HG02763 (cell line): ENCODE results near the gene COX20.

Experiments used
- ATAC-seq: cut with Tn5 transposase; IDR thresholded peaks from one replicate; pipeline ENCODE4 v1.9.1; 2021; ENCODE audit warnings: mild to moderate bottlenecking, moderate library complexity; ENCODE audit not compliant: unreplicated experiment

COX20 gene

GRCh38 chr1:244850896-244851295 is 15.4 kb downstream of the COX20 start:
- no peak for ATAC-seq

GRCh38 chr1:244851546-244852231 is 16.2 kb downstream of the COX20 start:
- ATAC-seq: no peak

GRCh38 chr1:244852694-244853093 is 17.2 kb downstream of the COX20 start:
- ATAC-seq: no peak

DNA sequence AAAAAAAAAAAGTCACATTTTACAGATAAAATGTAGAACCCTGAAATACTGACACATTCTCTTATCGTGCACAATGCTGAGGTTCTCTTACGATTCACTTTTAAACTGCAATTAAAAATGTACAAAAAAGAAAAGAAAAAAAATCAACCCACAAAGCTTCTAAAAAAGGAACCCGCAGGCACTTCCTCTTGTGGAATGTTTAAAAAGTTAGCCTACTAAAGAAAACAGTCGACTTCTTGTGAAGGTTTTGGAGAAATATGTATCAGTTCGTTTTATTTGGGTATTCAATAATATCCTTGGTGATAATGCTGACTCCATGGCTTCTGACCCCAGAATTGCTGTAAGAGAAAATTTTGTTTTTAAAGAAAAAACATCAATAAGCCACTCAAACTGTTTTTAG is 18.7 kb downstream of the COX20 start:
- ATAC-seq: no peak

DNA sequence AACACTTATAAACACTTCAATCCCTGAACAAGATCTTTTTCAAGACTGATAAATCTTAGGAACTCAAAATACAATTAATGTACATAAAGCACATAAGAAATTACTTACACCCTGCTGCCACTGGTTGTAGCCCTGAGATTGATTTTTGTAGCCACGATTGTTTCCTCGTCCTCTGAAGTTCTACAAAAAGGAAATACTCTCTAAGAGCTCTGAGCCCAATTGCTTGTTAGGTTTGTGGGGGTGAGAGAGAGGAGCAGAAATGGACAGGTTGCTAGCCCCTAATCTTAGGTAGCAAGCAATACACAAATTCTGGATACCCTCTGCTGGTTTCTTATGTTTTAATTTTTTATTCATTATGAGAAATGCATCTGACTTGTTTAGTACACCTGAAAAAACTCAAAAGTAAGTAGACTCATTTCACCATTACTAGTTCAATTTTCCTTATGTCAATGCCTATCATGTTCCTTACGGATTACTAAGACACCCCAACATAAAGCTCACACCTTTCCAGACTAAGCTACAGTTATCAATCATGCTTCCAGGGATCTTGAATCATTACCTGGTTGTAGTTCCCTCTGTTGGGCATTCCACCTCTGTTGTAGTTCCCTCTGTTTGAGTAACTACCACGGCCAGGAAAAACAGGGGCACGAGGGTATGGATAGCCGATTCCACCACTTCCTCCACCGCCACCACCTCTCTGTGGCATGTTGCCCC is 19.6 kb downstream of the COX20 start:
- ATAC-seq: no peak

DNA sequence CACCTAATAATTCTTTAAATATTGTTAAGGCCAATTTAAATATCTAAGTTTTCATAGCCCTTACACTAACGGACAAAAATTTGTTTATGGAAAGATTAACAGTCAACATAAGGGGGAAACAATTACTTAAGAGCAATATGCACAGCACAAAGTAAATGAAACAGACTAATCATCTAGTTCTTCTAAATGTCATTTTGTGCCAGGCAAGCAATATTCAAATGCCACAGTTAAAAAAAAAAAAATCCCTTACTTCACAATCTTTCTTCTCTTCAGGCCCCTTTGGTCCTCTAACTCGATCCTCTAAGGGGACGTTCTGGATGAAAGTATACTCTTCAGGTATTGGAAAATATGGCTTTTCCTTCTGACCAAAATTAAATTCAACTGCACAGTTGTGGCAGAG is 22.3 kb downstream of the COX20 start:
- no peak for ATAC-seq

DNA sequence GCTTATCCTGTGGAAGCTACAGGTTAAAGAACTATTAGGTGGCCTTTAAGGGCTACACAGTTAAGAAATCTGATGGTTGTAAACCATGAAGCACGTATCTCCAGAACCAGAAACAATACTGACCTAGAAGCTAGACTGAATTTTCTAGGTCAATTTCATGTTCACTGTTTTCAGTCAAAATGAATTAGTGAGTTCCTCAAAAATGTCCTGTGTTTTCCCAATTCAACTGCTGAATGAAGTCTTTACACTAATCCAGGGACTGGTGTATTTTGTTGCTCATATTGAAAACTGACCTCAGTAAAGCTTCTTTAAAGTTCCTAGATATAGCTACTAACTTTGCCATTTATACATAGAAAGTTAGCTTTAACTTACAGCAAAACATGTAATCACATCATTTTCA is 22.9 kb downstream of the COX20 start:
- ATAC-seq: no peak

- ATAC-seq: no peak
Observed at GRCh38 chr1:244860078-244860477, 24.6 kb downstream of the COX20 start.

GRCh38 chr1:244860914-244861610 is 25.6 kb downstream of the COX20 start:
- ATAC-seq: no peak

DNA sequence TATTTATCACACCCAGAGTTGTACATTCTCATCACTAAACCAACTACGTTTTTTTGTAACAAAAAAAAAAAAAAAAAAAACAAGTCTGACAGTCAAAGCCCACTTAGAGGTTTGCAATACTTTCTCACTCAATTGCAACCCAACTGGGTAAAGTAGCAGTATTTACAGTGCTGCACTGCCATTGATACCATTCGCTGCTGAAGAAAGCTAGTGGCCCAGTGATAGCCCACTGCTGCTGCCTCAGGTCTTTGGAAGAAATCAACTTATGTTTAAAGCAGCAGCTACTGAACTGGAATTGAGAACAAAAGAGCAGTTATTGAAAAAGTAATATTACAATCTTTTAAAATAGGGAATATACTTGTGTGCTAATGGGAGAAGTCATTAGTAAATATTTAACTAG is 26.2 kb downstream of the COX20 start:
- ATAC-seq: no peak

DNA sequence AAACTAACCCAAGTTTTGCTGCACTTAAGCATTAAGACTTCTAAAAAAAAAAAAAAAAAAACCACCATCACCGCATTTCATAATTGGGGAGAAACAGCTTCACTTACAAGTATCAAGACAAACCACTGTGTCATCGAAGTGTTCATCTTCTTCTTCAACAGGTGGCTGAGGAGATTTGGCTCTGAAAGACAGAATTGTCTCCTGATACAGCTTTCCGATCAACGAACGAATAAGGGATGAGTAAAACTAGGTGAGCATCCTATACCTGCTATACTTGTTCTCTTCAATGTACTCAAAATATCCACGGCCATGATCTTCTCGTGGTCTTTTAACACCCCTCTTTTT is 26.9 kb downstream of the COX20 start:
- no peak for ATAC-seq

DNA sequence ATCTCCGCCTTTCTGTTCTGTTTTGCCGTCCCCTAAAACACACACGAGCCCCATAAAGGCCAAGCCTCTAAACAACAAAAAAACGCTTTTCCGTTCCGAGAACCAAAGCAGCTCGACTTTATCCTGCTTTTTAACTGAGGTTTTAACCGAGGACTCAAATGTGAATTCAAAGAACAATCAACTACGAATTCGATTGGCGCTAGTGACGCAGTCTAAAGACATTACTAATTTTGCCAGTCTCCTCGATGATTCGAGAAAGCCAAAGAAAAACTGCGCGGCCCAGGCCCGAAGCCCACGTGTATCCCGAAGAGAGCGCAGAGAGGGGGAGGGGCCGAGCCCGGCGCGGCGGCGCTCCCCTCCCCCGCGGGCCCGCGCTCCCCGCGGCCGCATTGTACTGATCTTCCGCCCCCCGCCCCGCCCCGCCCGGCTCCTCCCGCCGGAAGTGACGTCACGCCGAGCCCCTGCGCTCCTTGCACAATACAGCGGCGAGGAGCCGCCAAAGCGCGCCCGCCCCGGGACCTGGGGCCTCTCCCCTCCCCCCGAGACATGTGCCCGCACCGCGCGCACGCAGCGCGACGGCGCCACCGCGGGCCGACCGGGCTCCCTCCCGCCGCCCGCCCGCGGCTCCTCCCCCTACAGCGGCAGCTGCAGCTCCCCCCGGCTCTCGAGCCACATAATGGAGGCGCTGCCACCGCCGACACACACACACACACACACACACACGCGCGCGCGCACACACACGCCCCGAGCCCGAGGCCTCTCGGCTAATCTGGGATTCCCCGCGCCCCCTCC is 27.4 kb downstream of the COX20 start:
- ATAC-seq: peak; percentile 68

DNA sequence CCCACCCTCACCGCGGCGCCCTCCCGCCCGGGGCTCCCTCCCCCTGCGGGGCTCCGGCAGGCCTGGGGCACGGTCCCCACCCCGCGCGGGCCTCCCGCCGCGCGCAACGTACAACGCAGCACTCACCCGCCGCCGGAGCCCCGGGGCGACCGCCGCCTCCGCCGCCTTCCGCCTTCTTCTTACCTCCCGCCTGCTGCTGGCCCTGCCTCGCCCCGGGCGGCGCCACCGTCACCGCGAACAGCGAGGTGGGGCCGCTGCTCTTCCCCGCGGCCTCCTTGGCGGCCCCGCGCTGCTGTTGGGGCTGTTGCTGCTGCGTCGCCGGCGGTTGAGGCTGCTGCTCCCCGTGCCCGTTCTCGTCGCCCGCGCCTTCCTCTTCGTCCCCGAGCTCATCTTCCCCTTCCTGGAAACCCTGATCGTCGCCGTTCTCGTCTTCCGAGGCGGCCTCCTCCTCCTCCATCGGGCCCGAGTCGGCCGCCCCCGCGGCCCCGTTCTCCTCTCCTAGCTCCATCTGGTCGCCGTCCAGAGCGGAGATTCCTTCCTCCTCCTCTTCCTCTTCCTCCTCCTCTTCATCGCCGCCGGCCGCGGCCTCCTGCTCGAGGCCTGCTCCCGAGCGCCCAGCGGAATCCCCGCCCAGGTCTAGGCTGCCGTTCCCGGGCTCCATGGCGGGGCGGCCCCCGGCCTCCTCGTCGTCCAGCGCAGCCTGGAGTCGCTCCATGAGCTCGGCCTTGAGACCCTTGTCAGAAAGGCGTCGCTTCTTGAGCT is 28.2 kb downstream of the COX20 start:
- ATAC-seq: peak; percentile 8

DNA sequence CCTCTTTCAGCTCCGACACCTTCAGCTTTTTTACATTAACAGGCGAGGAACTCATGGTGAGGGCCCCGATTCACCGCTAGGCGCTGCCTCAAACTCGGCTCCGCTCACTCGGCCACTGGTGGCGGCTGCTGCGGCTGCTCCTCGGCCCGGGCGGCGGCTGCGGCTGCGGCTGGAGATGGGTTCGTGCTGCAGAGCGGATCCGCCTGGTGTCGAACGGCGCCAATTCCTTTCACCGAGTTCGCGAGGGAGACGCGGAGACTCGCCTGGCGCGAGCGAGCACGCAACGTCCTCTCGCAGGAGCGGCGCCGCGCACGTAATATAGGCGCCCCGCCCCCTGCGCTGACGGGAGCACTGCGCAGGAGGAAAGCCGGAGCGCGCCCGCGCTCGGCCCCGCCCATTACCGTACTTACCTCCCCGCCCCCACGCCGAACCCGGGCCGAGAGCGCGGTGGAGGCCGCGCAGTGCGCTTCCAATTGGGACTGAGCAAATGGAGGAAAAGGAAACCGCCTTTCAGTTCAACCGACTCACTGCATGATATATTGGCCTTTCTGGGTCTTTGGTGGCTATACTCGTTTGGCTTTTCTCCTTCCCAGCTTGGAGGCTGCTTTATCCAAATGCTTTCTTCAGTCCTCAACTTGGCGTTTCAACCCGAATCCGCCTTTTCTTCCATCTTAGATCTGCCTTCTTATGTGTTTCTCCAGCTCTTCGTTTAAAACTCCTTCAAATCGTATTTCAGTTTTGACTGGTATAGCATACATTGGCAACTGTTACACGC is 29.0 kb downstream of the COX20 start, which contains the start of gene HNRNPU:
HNRNPU (minus strand) TSS at position 291 of the 775 bp plus-strand sequence; CDS start at position 55, 236 bp downstream.
- peak; percentile 63 for ATAC-seq

GRCh38 chr1:244865028-244865371 is 29.5 kb downstream of the COX20 start:
- no peak for ATAC-seq

DNA sequence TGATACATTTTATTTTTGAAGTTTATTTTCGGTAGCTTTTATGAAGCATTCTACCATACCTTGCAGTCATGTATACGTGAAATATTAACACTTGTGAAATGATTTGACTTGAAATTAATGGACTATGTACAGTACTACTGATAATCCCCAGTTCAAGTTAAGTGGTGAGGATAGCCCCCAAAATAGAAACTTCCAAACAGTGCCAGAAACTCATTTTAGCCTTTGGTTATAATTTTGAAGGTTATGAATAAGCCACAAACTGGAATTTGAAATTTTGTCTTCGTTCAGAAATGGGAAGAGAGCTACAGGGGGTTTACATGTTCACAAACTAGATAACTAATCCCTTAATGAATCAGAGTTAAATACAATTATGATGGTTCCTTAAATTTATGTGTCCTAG is 30.4 kb downstream of the COX20 start:
- no peak for ATAC-seq

DNA sequence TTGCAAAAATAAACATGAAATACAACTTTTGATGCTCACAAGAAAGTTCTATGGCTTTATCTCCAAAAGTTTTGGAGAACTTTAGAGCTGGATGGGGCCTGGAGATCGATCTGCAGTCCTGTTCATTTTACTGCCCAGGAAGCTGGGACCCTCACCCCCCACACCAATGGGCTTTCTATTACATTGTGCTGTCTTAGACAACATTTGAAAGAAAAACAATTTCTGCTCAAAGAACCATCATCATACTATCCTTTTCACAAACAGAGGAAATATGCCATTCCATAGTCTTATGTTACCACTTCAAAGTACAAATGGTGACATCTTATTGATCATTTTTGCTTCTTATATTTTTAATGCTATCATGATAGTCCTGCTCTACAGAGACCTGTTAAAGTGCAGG is 30.9 kb downstream of the COX20 start:
- no peak for ATAC-seq

- no peak for ATAC-seq
Observed at GRCh38 chr1:244868484-244869363, 33.3 kb downstream of the COX20 start.

DNA sequence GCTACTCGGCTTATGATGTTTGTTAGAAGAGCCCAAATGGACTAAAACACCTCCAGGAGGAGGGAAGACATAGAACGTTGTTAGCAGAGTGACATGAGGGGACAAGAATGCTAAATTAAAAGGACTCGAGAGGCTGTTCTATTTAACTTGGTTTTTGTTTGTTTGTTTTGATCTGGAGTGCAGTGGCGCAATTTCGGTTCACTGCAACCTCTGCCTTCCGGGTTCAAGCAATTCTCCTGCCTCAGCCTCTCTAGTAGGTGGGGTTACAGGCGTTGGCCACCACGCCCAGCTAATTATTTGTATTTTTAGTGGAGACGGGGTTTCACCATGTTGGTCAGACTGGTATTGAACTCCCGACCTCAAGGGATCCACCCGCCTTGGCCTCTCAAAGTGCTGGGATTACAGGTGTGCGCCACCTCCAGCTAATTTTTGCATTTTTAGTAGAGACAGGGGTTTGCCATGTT is 33.9 kb downstream of the COX20 start:
- ATAC-seq: no peak
